Body of pancreas (tissue), 4 donors: ENCODE measurements around the gene HIF1A.

ENCODE experiments used
- CTCF ChIP-seq, 7 experiments: fragments of 450-650 bp in 4 of 7; fragments of 200-600 bp in 3 of 7; sonication (generic) in 3 of 7; IDR thresholded peaks; one replicate each; pipeline ENCODE4 v1.5.1; 2016 to 2019; ENCODE audit warnings: antibody characterized with exemption in 7 of 7
- POLR2A ChIP-seq, 3 donors: fragments of 450-650 bp; IDR thresholded peaks; one replicate each; pipeline ENCODE4 v1.6.1; 2016; ENCODE audit warnings: antibody characterized with exemption in 3 of 3, mild to moderate bottlenecking in 2 of 3

GRCh38 chr14:61655777-61656176 lies 39.5 kb upstream of the HIF1A start:
- TF ChIP-seq CTCF (IDR thresholded peaks at IDR 0.05) (no peak), POLR2A (IDR thresholded peaks at IDR 0.05) (no peak)
